Stimulated activated CD8-positive, alpha-beta memory T cell treated with anti-CD3 and anti-CD28 coated beads, Interleukin-7, amount 100 ng/mL, for 48 hours (primary cell): Measurements from ENCODE around the gene ATXN1.
"Not testable (repeated sequence)": the region's sequence is repeated elsewhere in the genome, so short reads cannot be mapped to it uniquely, and the experiment has no call there.

Source experiments
- DNase-seq, 2 donors: peaks; one replicate each; pipeline ENCODE4 v3.0.0-alpha.2; 2020; ENCODE audit warnings: low read depth in 1 of 2; ENCODE audit errors: extremely low read depth in 1 of 2

Gene ATXN1

GRCh38 chr6:16625291-16626265, 135.7 kb downstream of the ATXN1 start:
- no peak for DNase-seq

- DNase-seq = no peak
Measured at GRCh38 chr6:16624636-16625290, 136.5 kb downstream of the ATXN1 start.

- no peak for DNase-seq
Measured at GRCh38 chr6:16623731-16624130, 137.5 kb downstream of the ATXN1 start.

- DNase-seq = no peak
Measured at GRCh38 chr6:16623029-16623653, 138.1 kb downstream of the ATXN1 start.

- DNase-seq = no peak
Measured at GRCh38 chr6:16622193-16622592, 139.1 kb downstream of the ATXN1 start.

GRCh38 chr6:16621002-16621401, 140.3 kb downstream of the ATXN1 start:
- no peak for DNase-seq

GRCh38 chr6:16619777-16620176, 141.5 kb downstream of the ATXN1 start:
- no peak for DNase-seq

- DNase-seq = no peak
Measured at GRCh38 chr6:16618962-16619361, 142.3 kb downstream of the ATXN1 start.

GRCh38 chr6:16615215-16615614, 146.0 kb downstream of the ATXN1 start:
- not testable (repeated sequence) for DNase-seq

- not testable (repeated sequence) for DNase-seq
Measured at GRCh38 chr6:16614143-16614542, 147.1 kb downstream of the ATXN1 start.

GRCh38 chr6:16613504-16613903, 147.8 kb downstream of the ATXN1 start:
- DNase-seq = not testable (repeated sequence)

- no peak for DNase-seq
Measured at GRCh38 chr6:16608444-16608843, 152.8 kb downstream of the ATXN1 start.

GRCh38 chr6:16602035-16602434, 159.2 kb downstream of the ATXN1 start:
- peak in 1 of 2 donors; percentile 56 for DNase-seq

GRCh38 chr6:16600701-16601100, 160.6 kb downstream of the ATXN1 start:
- no peak for DNase-seq

GRCh38 chr6:16600026-16600425, 161.2 kb downstream of the ATXN1 start:
- DNase-seq = no peak

- DNase-seq = no peak
Measured at GRCh38 chr6:16596616-16597331, 164.5 kb downstream of the ATXN1 start.

- DNase-seq = no peak
Measured at GRCh38 chr6:16595514-16596120, 165.6 kb downstream of the ATXN1 start.

GRCh38 chr6:16594849-16595248, 166.4 kb downstream of the ATXN1 start:
- no peak for DNase-seq

- no peak for DNase-seq
Measured at GRCh38 chr6:16592223-16592911, 168.9 kb downstream of the ATXN1 start.
